HL-60 (cell line): ENCODE data around the gene ASF1B.

Source experiments
- GABPA ChIP-seq: IDR thresholded peaks from 2 replicates; pipeline ENCODE4 v1.6.1; 2012; ENCODE audit warnings: low read depth
- POLR2AphosphoS5 ChIP-seq: IDR thresholded peaks from 2 replicates; pipeline ENCODE4 v1.6.1; 2012; ENCODE audit warnings: low read depth
- TF ChIP-seq, protein P1 (sequence below): IDR thresholded peaks from one replicate; pipeline ENCODE4 v1.5.1; 2011; ENCODE audit warnings: low read length, control low read depth, inconsistent platforms; ENCODE audit not compliant: insufficient read depth

DNA sequence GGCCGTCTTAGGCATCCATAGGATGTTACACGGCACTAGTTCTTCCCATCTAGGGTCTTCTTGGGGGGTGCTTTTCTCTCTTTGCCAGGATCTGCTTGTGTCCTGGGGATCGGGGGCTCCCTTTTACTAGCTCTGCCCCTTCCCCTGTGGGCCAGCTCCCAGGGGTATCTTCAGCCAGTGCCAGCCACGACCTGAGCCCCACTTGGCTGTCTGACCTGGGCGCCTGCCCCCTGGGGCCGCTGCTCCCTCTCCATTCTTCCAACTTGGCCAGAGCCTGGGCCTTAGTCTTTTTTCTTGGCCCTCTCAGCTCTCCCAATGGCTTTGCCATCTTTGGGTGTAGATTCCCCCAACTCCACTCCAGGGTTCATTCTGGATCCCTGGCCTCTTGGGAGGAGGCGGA is 21.9 kb downstream of the ASF1B start:
- TF ChIP-seq, protein P1, sequence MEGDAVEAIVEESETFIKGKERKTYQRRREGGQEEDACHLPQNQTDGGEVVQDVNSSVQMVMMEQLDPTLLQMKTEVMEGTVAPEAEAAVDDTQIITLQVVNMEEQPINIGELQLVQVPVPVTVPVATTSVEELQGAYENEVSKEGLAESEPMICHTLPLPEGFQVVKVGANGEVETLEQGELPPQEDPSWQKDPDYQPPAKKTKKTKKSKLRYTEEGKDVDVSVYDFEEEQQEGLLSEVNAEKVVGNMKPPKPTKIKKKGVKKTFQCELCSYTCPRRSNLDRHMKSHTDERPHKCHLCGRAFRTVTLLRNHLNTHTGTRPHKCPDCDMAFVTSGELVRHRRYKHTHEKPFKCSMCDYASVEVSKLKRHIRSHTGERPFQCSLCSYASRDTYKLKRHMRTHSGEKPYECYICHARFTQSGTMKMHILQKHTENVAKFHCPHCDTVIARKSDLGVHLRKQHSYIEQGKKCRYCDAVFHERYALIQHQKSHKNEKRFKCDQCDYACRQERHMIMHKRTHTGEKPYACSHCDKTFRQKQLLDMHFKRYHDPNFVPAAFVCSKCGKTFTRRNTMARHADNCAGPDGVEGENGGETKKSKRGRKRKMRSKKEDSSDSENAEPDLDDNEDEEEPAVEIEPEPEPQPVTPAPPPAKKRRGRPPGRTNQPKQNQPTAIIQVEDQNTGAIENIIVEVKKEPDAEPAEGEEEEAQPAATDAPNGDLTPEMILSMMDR, result no peak
- TF ChIP-seq POLR2AphosphoS5, result no peak
- no peak for TF ChIP-seq GABPA
